ENCODE measurements around the gene FADS3.
A peak's percentile ranks its signal among the peaks of the same experiment; 100 is the strongest.

Gene FADS3

GRCh38 chr11:61891331-61892084 is at the start of gene FADS3:
Gene FADS3, minus strand, starts transcription at chr11:61891545. Its CDS starts 164 bp downstream, at chr11:61891381.
- peak; percentile 21 to 27 for DNase-seq (ENCODE audit: low read depth in 2 of 2)

- DNase-seq (ENCODE audit: low read depth in 2 of 2): no peak
These were observed 49.1 kb upstream of the FADS3 start for GRCh38 chr11:61940466-61940865.

GRCh38 chr11:61935861-61936260 is 44.5 kb upstream of the FADS3 start:
- no peak for DNase-seq (ENCODE audit: low read depth in 2 of 2)

GRCh38 chr11:61930933-61931332 is 39.6 kb upstream of the FADS3 start:
- no peak for DNase-seq (ENCODE audit: low read depth in 2 of 2)

GRCh38 chr11:61928606-61929005 is 37.3 kb upstream of the FADS3 start:
- DNase-seq (ENCODE audit: low read depth in 2 of 2): no peak

- no peak for DNase-seq (ENCODE audit: low read depth in 2 of 2)
These were observed 36.2 kb upstream of the FADS3 start for GRCh38 chr11:61927501-61927900.

- DNase-seq (ENCODE audit: low read depth in 2 of 2): no peak
These were observed 34.9 kb upstream of the FADS3 start for GRCh38 chr11:61926235-61926634.

GRCh38 chr11:61925736-61926135 is 34.4 kb upstream of the FADS3 start:
- DNase-seq (ENCODE audit: low read depth in 2 of 2): no peak

GRCh38 chr11:61924064-61924455 is 32.7 kb upstream of the FADS3 start:
- no peak for DNase-seq (ENCODE audit: low read depth in 2 of 2)

- no peak for DNase-seq (ENCODE audit: low read depth in 2 of 2)
These were observed 32.1 kb upstream of the FADS3 start for GRCh38 chr11:61923166-61924063.

GRCh38 chr11:61922539-61922938 is 31.2 kb upstream of the FADS3 start:
- DNase-seq (ENCODE audit: low read depth in 2 of 2): no peak

- no peak for DNase-seq (ENCODE audit: low read depth in 2 of 2)
These were observed 30.1 kb upstream of the FADS3 start for GRCh38 chr11:61921446-61921845.

- DNase-seq (ENCODE audit: low read depth in 2 of 2): no peak
These were observed 28.6 kb upstream of the FADS3 start for GRCh38 chr11:61919705-61920631.

GRCh38 chr11:61918938-61919704 is 27.8 kb upstream of the FADS3 start:
- no peak for DNase-seq (ENCODE audit: low read depth in 2 of 2)

- no peak for DNase-seq (ENCODE audit: low read depth in 2 of 2)
These were observed 27.0 kb upstream of the FADS3 start for GRCh38 chr11:61918251-61918937.

GRCh38 chr11:61917334-61918109 is 26.2 kb upstream of the FADS3 start, which contains the start of gene RAB3IL1:
Gene RAB3IL1, minus strand, starts transcription at chr11:61917566. Its CDS starts 199 bp downstream, at chr11:61917367.
- no peak for DNase-seq (ENCODE audit: low read depth in 2 of 2)

- no peak for DNase-seq (ENCODE audit: low read depth in 2 of 2)
These were observed 25.5 kb upstream of the FADS3 start for GRCh38 chr11:61916737-61917333.

- DNase-seq (ENCODE audit: low read depth in 2 of 2): no peak
These were observed 23.3 kb upstream of the FADS3 start for GRCh38 chr11:61914471-61915171.

All from stimulated activated CD8-positive, alpha-beta memory T cell treated with anti-CD3 and anti-CD28 coated beads, Interleukin-2, amount 100 ng/mL, for 1 hour (primary cell).